ENCODE data around the gene FANCD2.
"Not testable (repeated sequence)": the region's sequence is repeated elsewhere in the genome, so short reads cannot be mapped to it uniquely, and the experiment has no call there.

Gene FANCD2

GRCh38 chr3:10015461-10015904 is 10.8 kb upstream of the FANCD2 start:
- peak; percentile 97 for DNase-seq (ENCODE audit: low read depth)

GRCh38 chr3:10017636-10018292 is 8.5 kb upstream of the FANCD2 start:
- peak; percentile 50 for DNase-seq (ENCODE audit: low read depth)

GRCh38 chr3:10018806-10019205 is 7.4 kb upstream of the FANCD2 start:
- not testable (repeated sequence) for DNase-seq (ENCODE audit: low read depth)

- DNase-seq (ENCODE audit: low read depth) = no peak
These were observed 6.9 kb upstream of the FANCD2 start for GRCh38 chr3:10019326-10019725.

GRCh38 chr3:10021856-10022775 is 4.1 kb upstream of the FANCD2 start:
- no peak for DNase-seq (ENCODE audit: low read depth)

GRCh38 chr3:10023587-10024310 is 2.5 kb upstream of the FANCD2 start:
- peak; percentile 60 for DNase-seq (ENCODE audit: low read depth)

GRCh38 chr3:10025205-10026083 is 793 bp upstream of the FANCD2 start:
- no peak for DNase-seq (ENCODE audit: low read depth)

GRCh38 chr3:10041034-10041433 is 14.8 kb downstream of the FANCD2 start:
- DNase-seq (ENCODE audit: low read depth) = no peak

- DNase-seq (ENCODE audit: low read depth) = peak; percentile 23
These were observed 21.6 kb downstream of the FANCD2 start for GRCh38 chr3:10047876-10048275.

GRCh38 chr3:10053054-10053453 is 26.8 kb downstream of the FANCD2 start:
- DNase-seq (ENCODE audit: low read depth) = not testable (repeated sequence)

- DNase-seq (ENCODE audit: low read depth) = no peak
These were observed 28.9 kb downstream of the FANCD2 start for GRCh38 chr3:10055097-10055496.

- DNase-seq (ENCODE audit: low read depth) = not testable (repeated sequence)
These were observed 43.8 kb downstream of the FANCD2 start for GRCh38 chr3:10070077-10070476.

- no peak for DNase-seq (ENCODE audit: low read depth)
These were observed 48.4 kb downstream of the FANCD2 start for GRCh38 chr3:10074666-10075065.

GRCh38 chr3:10081871-10082270 is 55.6 kb downstream of the FANCD2 start:
- DNase-seq (ENCODE audit: low read depth) = no peak

GRCh38 chr3:10085738-10086137 is 59.5 kb downstream of the FANCD2 start:
- DNase-seq (ENCODE audit: low read depth) = no peak

- no peak for DNase-seq (ENCODE audit: low read depth)
These were observed 62.0 kb downstream of the FANCD2 start for GRCh38 chr3:10088256-10088655.

GRCh38 chr3:10090179-10090578 is 63.9 kb downstream of the FANCD2 start:
- no peak for DNase-seq (ENCODE audit: low read depth)

GRCh38 chr3:10090774-10091173 is 64.5 kb downstream of the FANCD2 start:
- DNase-seq (ENCODE audit: low read depth) = not testable (repeated sequence)

GRCh38 chr3:10091387-10091786 is 65.2 kb downstream of the FANCD2 start:
- DNase-seq (ENCODE audit: low read depth) = not testable (repeated sequence)

GRCh38 chr3:10093678-10094077 is 67.4 kb downstream of the FANCD2 start:
- DNase-seq (ENCODE audit: low read depth) = peak; percentile 8

- DNase-seq (ENCODE audit: low read depth) = no peak
These were observed 72.8 kb downstream of the FANCD2 start for GRCh38 chr3:10099041-10099440.
